GM12875 (cell line): Measurements from ENCODE around the gene MPST.

Source experiments
- H3K4me3 ChIP-seq: one replicate; pipeline ENCODE4 v1.5.1; 2011; ENCODE audit warnings: low read depth, low read length, control low read depth
- TF ChIP-seq, protein P1 (sequence below): IDR thresholded peaks from 2 replicates; pipeline ENCODE4 v1.5.1; 2011; ENCODE audit warnings: low read depth, mild to moderate bottlenecking, control low read depth, inconsistent platforms, low read length, moderate library complexity, borderline replicate concordance; ENCODE audit not compliant: insufficient read depth

Gene MPST

DNA sequence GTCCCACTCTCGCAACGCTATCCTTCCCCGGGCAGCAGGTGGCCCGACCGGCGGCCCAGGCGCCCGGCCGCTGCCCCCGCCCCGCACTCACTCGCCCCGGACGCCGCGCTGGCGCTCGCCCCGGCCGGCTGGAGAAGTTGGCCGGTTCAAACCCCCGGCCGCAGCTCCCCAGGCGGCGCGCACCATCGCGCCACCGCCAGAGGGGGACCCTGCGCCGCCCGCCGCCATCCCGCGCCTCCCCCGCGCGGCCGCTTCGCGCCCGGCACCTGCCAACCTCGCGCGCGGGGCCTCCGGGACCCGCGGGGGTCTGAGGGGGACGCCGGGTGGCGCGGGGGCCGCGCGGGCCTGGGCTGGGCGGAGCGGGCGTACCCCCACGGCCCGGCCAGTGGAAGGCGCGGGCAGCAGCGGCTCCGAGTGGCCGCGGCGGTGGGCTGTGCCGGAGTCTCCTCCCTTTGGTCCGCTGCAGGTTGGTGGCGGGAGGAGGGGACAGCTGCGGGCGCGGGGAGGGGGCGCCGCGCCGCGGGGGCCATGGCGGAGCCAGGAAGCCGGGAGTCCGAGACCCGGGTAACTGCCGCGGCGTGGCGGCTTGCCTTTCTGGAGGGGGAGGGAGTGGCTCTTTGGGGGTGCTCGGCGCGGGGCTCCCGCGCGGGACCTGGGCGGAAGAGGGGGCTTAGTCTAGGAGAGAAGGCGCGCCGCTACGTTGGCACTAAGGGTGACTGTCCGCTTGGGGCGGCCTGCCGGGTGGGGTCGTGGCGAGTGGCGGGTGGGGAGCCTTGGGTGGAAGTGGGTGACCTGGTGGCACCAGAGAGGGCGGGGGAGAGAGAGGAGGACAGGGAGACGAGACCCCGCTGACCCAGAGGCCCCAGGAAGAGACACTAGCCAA lies at the start of gene MPST, which contains the start of gene TST:
Gene MPST (plus strand): TSS at position 434 of the 883 bp plus-strand sequence. CDS start 95 bp downstream, at position 529.
Gene TST (minus strand): TSS at position 139 of the 883 bp plus-strand sequence. CDS start 715 bp downstream, outside the sequence.
- TF ChIP-seq, protein P1, sequence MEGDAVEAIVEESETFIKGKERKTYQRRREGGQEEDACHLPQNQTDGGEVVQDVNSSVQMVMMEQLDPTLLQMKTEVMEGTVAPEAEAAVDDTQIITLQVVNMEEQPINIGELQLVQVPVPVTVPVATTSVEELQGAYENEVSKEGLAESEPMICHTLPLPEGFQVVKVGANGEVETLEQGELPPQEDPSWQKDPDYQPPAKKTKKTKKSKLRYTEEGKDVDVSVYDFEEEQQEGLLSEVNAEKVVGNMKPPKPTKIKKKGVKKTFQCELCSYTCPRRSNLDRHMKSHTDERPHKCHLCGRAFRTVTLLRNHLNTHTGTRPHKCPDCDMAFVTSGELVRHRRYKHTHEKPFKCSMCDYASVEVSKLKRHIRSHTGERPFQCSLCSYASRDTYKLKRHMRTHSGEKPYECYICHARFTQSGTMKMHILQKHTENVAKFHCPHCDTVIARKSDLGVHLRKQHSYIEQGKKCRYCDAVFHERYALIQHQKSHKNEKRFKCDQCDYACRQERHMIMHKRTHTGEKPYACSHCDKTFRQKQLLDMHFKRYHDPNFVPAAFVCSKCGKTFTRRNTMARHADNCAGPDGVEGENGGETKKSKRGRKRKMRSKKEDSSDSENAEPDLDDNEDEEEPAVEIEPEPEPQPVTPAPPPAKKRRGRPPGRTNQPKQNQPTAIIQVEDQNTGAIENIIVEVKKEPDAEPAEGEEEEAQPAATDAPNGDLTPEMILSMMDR = peak; percentile 28; the same call in 1 of the 2 replicates
- peak within 1 kb of the TSS; percentile 92 for H3K4me3 ChIP-seq

DNA sequence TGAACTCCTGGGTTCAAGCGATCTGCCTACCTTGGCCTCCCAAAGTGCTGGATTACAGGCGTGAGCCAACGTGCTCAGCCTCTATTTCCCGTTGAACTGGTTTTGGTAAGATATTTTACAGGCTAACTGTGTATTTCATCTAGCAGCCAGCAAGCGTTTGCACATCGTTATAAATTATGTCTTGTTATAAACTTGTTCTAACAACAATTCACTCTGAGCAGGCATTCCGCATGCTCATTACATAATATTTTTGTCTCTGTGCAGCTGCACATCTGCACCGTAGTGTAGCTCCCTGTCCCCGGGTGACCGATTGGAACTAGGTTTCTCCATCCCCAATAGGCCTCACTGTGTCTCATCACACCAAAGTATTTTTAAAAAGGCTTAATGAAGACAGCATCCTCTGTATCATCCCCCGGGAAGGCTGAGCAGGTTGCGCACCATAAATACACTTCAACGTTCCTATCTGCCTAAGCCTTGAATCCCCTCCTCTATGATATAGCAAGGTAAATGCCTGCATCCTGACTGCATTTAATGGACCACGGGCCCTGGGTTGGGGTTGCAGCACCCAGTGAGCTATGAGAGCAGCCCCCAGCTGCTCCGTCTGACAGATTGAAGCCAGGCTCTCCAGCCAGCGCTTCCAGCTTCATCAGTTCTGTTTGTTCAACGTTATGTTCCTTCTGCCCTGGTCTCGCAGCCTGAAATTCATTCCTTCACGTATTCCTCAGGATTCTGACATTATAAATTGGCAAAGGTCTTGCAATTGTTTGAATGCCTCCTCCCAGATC lies 48.0 kb upstream of the MPST start:
- TF ChIP-seq, protein P1 = no peak
- H3K4me3 ChIP-seq = no peak overlapping the region

DNA sequence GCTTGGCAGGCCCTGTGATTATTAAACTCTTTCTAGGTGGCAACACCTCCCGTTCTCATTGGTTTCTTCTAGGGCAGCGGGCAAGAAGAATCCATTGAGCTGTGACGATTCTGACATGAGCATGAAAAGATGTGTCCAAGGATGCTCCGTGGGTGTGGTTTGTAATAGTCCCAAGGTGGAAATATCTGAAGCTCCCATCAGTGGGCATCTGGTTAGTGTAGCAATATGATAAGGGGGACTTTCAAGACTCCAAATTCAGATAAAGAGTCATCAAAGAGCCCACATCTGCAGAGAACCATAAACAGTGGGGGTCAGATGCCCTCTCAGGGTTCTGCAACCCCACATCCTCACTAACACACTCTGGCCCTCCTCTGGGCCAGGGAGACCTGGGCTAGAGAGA lies 42.9 kb upstream of the MPST start:
- no peak overlapping the region for H3K4me3 ChIP-seq
- TF ChIP-seq, protein P1 = no peak

DNA sequence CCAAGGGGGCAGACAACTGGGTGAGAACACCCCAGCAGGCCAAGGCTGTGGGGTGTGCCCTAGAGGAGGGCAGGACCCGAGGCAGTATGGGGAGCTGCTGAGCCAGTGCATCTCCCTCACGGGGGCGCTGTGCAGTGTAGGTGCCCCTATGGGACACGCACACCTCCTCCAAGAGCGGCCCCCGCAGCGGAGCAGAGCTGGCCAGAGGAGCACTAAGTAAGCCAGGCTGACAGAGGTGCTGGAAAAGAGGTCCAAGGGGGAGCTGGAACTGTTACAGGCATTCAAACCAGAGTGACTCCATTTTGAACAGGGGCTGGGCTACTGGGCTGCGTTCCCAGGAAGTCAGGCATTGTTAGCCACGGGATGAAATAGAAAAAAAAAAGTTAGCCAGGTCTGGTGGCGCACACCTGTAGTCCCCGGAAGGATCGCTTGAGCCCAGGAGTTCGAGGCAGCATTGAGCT lies 42.1 kb upstream of the MPST start:
- TF ChIP-seq, protein P1 = peak; percentile 83
- peak overlapping the region; percentile 38 for H3K4me3 ChIP-seq

DNA sequence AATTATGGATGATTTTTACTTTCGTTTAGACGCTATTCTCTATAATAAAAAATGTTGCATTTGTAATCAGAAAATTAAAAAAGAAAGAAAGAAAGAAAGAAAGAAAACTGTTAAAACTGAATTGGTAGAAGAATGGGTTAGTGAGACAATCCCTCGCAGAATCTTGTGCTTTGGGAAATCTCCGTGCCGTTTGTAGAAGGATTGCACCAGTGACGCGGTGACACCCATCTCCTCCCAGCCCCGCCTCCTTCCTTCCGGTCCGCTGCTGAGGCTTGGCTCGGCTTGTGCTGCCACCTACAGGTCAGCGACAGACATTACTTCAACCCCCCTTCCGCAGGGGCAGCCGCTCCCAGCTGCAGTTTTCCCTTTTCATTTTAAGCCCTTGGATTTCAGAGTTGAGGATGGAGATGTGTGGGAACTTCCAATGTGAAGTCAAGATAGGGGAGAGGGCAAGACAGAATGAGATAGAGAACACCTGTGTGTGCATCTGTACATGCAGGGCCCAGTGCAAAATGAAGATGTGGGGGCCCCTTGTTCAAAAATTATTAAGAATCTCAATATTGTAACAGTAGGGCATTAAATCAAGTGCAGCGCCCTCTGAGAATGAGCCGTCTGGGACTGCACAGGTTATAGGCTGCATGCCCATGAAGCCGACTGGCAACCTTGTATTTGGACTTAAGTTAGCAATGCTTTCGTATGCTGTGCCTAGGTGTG lies 41.4 kb upstream of the MPST start:
- TF ChIP-seq, protein P1 = peak; percentile 89
- H3K4me3 ChIP-seq = peak overlapping the region; percentile 38

DNA sequence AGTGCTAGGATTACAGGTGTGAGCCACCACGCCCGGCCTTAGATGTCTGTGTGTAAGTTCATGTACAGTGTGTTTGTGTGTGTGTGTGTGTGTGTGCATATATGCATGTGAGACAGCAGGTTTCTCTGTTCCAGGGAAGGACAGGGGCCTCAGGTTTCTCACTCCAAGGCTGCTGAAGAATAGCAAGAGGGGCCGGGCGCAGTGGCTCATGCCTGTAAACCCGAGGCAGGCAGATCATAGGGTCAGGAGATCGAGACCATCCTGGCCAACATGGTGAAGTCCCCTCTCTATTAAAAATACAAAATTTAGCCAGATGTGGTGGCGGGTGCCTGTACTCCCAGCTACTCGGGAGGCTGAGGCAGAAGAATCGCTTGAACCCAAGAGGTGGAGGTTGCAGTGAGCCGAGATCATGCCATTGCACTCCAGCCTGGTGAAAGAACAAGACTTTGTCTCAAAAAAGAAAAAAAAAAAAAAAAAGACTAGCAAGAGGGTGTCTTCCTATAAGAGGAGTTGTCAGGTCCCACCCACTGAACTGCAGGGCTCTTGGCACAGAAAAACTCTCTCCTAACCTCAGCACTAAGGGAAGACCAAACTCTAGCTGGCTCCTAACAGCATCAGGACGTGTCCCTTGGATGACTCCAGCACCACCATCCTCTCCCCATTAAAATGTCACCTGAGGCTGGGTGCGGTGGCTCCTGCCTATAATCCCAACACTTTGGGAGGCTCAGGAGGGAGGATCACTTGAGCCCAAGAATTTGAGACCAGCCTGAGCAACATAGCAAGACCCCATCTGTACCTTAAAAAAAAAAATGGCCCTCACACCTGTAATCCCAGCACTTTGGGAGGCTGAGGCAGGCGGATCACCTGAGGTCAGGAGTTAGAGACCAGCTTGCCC lies 40.3 kb upstream of the MPST start:
- no peak overlapping the region for H3K4me3 ChIP-seq
- TF ChIP-seq, protein P1 = no peak
